ENCODE data around the gene TTC34.

DNA sequence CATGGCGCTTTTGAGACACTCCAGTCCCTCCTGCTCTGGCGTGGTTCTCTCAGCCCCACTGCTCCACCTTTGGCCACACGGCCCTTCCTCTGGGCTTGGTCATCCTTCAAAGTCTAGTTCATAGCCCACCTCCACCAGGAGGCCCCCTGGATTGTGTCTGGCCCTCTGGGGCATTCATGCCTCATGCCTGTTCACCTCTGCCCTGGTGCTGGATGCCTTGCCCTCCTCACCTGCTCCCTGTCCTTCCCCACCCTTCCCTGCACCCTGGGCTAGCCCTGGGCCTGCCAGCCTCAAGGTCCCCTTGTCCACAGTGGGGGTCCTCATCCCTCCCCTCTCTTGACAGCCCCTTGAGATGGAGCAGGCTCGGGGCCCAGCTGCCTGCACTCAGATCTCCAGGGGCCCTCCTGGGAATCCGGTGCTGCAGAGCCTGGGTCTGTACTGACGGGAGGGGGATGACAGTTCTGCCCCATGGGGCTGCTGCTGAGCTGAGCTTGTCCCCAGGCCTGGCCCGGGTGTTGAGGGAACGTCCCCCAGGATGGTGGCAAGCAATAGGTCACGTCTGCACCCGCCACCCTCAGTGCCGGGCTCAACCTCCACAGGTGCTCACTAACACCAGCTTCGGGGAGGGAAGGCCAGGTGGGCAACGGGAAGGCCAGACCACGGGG is 196.5 kb downstream of the TTC34 start:
- TF ChIP-seq, protein P1, sequence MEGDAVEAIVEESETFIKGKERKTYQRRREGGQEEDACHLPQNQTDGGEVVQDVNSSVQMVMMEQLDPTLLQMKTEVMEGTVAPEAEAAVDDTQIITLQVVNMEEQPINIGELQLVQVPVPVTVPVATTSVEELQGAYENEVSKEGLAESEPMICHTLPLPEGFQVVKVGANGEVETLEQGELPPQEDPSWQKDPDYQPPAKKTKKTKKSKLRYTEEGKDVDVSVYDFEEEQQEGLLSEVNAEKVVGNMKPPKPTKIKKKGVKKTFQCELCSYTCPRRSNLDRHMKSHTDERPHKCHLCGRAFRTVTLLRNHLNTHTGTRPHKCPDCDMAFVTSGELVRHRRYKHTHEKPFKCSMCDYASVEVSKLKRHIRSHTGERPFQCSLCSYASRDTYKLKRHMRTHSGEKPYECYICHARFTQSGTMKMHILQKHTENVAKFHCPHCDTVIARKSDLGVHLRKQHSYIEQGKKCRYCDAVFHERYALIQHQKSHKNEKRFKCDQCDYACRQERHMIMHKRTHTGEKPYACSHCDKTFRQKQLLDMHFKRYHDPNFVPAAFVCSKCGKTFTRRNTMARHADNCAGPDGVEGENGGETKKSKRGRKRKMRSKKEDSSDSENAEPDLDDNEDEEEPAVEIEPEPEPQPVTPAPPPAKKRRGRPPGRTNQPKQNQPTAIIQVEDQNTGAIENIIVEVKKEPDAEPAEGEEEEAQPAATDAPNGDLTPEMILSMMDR (IDR thresholded peaks at IDR 0.05): no peak
- TF ChIP-seq EZH2 (IDR thresholded peaks at IDR 0.05): no peak
- no peak for TF ChIP-seq EZH2phosphoT487 (IDR thresholded peaks at IDR 0.05)

Data from neural progenitor cell (in vitro differentiated cells).